H1 (cell line): ENCODE results near the gene CCL22. TPM values are rescaled to one million over a fixed set of nuclear protein-coding genes. Genes with fewer than 3 reads are reported as not detected.

ENCODE experiments used
- CTCF ChIA-PET: fragments of 300-600 bp; sonication (Branson Sonifier 250); formaldehyde crosslinking; loops from one replicate; lab custom pipeline; 2021; ENCODE audit not compliant: partially characterized antibody; lab: Charles Lee
- POLR2A ChIA-PET: fragments of 300-600 bp; sonication (Branson Sonifier 250); formaldehyde crosslinking; loops from one replicate; lab custom pipeline; 2021; ENCODE audit warnings: inconsistent platforms; ENCODE audit not compliant: partially characterized antibody; lab: Charles Lee
- DNase-seq, 2 experiments: peaks; one replicate each; pipeline versions ENCODE4 v3.0.0 to v3.0.0-alpha.2; 2010 to 2022; ENCODE audit warnings: low spot score in 2 of 2, low read depth in 1 of 2, mixed read lengths in 1 of 2
- FAIRE-seq: peaks from 2 replicates; lab custom pipeline; 2011; peaks lifted over from hg19 to GRCh38; lab: Jason Lieb, UNC
- H2AFZ ChIP-seq: 2 replicates; pipeline ENCODE4 v1.8.1; 2012; ENCODE audit warnings: low read length, inconsistent platforms
- H2AK5ac ChIP-seq: 2 replicates; pipeline ENCODE4 v1.6.1; 2013; ENCODE audit warnings: low read depth, low read length
- H2BK120ac ChIP-seq: replicated peaks from 2 replicates; pipeline ENCODE3; 2013; ENCODE audit warnings: low read depth, low read length, inconsistent platforms
- H2BK12ac ChIP-seq: 2 replicates; pipeline ENCODE4 v1.6.1; 2013; ENCODE audit warnings: low read depth, low read length
- H2BK15ac ChIP-seq: 2 replicates; pipeline ENCODE4 v1.6.1; 2013; ENCODE audit warnings: low read length
- H2BK20ac ChIP-seq: 2 replicates; pipeline ENCODE4 v1.6.1; 2013; ENCODE audit warnings: low read length
- H2BK5ac ChIP-seq: 2 replicates; pipeline ENCODE4 v1.6.1; 2013; ENCODE audit warnings: low read depth, low read length
- H3K14ac ChIP-seq: 2 replicates; pipeline ENCODE4 v1.6.1; 2013; ENCODE audit warnings: inconsistent platforms; ENCODE audit not compliant: insufficient read length
- H3K18ac ChIP-seq: 2 replicates; pipeline ENCODE4 v1.6.1; 2013; ENCODE audit warnings: low read length; ENCODE audit errors: extremely low read depth
- H3K23ac ChIP-seq: 2 replicates; pipeline ENCODE4 v1.6.1; 2013; ENCODE audit warnings: inconsistent platforms; ENCODE audit not compliant: insufficient read length
- H3K23me2 ChIP-seq: 2 replicates; pipeline ENCODE4 v1.6.1; 2013; ENCODE audit warnings: low read depth, low read length
- H3K27ac ChIP-seq: 2 replicates; pipeline ENCODE4 v1.6.1; 2011; ENCODE audit warnings: low read depth, low read length, inconsistent platforms
- H3K27me3 ChIP-seq, 4 experiments: replicated peaks in 1 of 4; 1 replicate in 1 of 4; 2 replicates in 3 of 4; pipeline versions ENCODE4 v1.6.1 to v1.8.1; 2011 to 2013; ENCODE audit warnings: low read length in 3 of 4, mild to moderate bottlenecking in 3 of 4, inconsistent platforms in 2 of 4, mixed read lengths in 2 of 4, moderate library complexity in 1 of 4; ENCODE audit not compliant: control insufficient read depth in 3 of 4, insufficient read depth in 3 of 4; ENCODE audit errors: extremely low read depth in 1 of 4
- H3K36me3 ChIP-seq, 4 experiments: 2 replicates each; pipeline versions ENCODE4 v1.6.1 to v1.8.1; 2011 to 2013; ENCODE audit warnings: mild to moderate bottlenecking in 4 of 4, low read length in 3 of 4, moderate library complexity in 2 of 4, control low read depth in 1 of 4, inconsistent platforms in 1 of 4; ENCODE audit not compliant: insufficient read depth in 4 of 4, control insufficient read depth in 2 of 4
- H3K4ac ChIP-seq: replicated peaks from 2 replicates; pipeline ENCODE3; 2013; ENCODE audit warnings: low read length, low read depth, mixed read lengths, inconsistent platforms; ENCODE audit not compliant: insufficient read length
- H3K4me1 ChIP-seq, 4 experiments: replicated peaks in 1 of 4; 1 replicate in 1 of 4; 2 replicates in 3 of 4; pipeline versions ENCODE4 v1.6.1 to v1.8.1; 2011 to 2013; ENCODE audit warnings: low read length in 3 of 4, inconsistent platforms in 2 of 4, mixed read lengths in 1 of 4; ENCODE audit not compliant: insufficient read depth in 4 of 4, control insufficient read depth in 3 of 4
- H3K4me2 ChIP-seq, 2 experiments: 2 replicates each; pipeline versions ENCODE4 v1.6.1 to v1.8.1; 2011 to 2013; ENCODE audit warnings: low read depth in 2 of 2, low read length in 2 of 2, control low read depth in 1 of 2, inconsistent platforms in 1 of 2, mild to moderate bottlenecking in 1 of 2; ENCODE audit not compliant: insufficient read depth in 1 of 2
- H3K4me3 ChIP-seq, 4 experiments: fragments of 200-600, 300-600 bp in 1 of 4; sonication (generic), shearing (Covaris generic), sonication (Bioruptor Twin) in 1 of 4; 2 replicates each; pipeline versions ENCODE4 v1.5.1 to v1.8.1; 2011 to 2016; ENCODE audit warnings: low read length in 4 of 4, low read depth in 3 of 4, control low read depth in 2 of 4, inconsistent platforms in 2 of 4, mild to moderate bottlenecking in 2 of 4, mixed read lengths in 1 of 4, moderate library complexity in 1 of 4; ENCODE audit not compliant: insufficient read depth in 2 of 4; ENCODE audit errors: extremely low read depth in 1 of 4
- H3K56ac ChIP-seq: replicated peaks from 2 replicates; pipeline ENCODE3; 2013; ENCODE audit warnings: low read depth, mild to moderate bottlenecking, mixed read lengths, low read length, inconsistent platforms; ENCODE audit not compliant: insufficient read length
- H3K79me1 ChIP-seq: 2 replicates; pipeline ENCODE4 v1.6.1; 2013; ENCODE audit warnings: low read depth, low read length, control low read depth
- H3K79me2 ChIP-seq, 2 experiments: 2 replicates each; pipeline versions ENCODE4 v1.6.1 to v1.8.1; 2012 to 2013; ENCODE audit warnings: low read length in 2 of 2, mild to moderate bottlenecking in 2 of 2, inconsistent platforms in 1 of 2; ENCODE audit not compliant: insufficient read depth in 2 of 2, control insufficient read depth in 1 of 2
- H3K9ac ChIP-seq, 4 experiments: replicated peaks in 1 of 4; 1 replicate in 1 of 4; 2 replicates in 3 of 4; pipeline versions ENCODE4 v1.6.1 to v1.8.1; 2011 to 2013; ENCODE audit warnings: low read depth in 3 of 4, low read length in 3 of 4, control low read depth in 2 of 4, mild to moderate bottlenecking in 2 of 4, moderate library complexity in 2 of 4, inconsistent platforms in 1 of 4; ENCODE audit errors: extremely low read depth in 1 of 4
- H3K9me3 ChIP-seq, 2 experiments: 2 replicates each; pipeline versions ENCODE4 v1.6.1 to v1.8.1; 2012 to 2013; ENCODE audit warnings: mild to moderate bottlenecking in 2 of 2, moderate library complexity in 2 of 2, control low read depth in 1 of 2, inconsistent platforms in 1 of 2, low read depth in 1 of 2, low read length in 1 of 2, mixed read lengths in 1 of 2; ENCODE audit not compliant: insufficient read depth in 2 of 2
- H4K20me1 ChIP-seq, 2 experiments: replicated peaks in 1 of 2; 2 replicates each; pipeline versions ENCODE3 to v1.8.1; 2011 to 2013; ENCODE audit warnings: inconsistent platforms in 2 of 2, low read length in 2 of 2, mild to moderate bottlenecking in 1 of 2; ENCODE audit not compliant: insufficient read depth in 2 of 2, control insufficient read depth in 1 of 2
- H4K5ac ChIP-seq: 2 replicates; pipeline ENCODE4 v1.6.1; 2013; ENCODE audit warnings: low read length, low read depth, mixed read lengths, inconsistent platforms; ENCODE audit not compliant: insufficient read length
- H4K8ac ChIP-seq: 2 replicates; pipeline ENCODE4 v1.8.0; 2013; ENCODE audit warnings: mild to moderate bottlenecking, moderate library complexity, low read length, inconsistent platforms; ENCODE audit not compliant: insufficient read depth; ENCODE audit errors: extremely low read depth
- H4K91ac ChIP-seq: replicated peaks from 2 replicates; pipeline ENCODE3; 2013; ENCODE audit warnings: low read length, mixed read lengths, inconsistent platforms; ENCODE audit not compliant: insufficient read length
- CBX5 ChIP-seq: fragments of 300-800, 300-1000 bp; sonication (generic); IDR thresholded peaks from 2 replicates; pipeline ENCODE4 v1.7.1; 2016; ENCODE audit warnings: antibody characterized with exemption, low read length, low read depth
- CHD1 ChIP-seq: IDR thresholded peaks from 2 replicates; pipeline ENCODE4 v1.6.1; 2012; ENCODE audit warnings: low read depth, low read length, improper control_type of control experiment
- CHD2 ChIP-seq: IDR thresholded peaks from 2 replicates; pipeline ENCODE4 v1.6.1; 2012; ENCODE audit warnings: low read length, improper control_type of control experiment
- CREB1 ChIP-seq: IDR thresholded peaks from 2 replicates; pipeline ENCODE4 v1.6.1; 2012; ENCODE audit warnings: inconsistent platforms
- CTBP2 ChIP-seq: IDR thresholded peaks from 2 replicates; pipeline ENCODE4 v1.7.0; 2011; ENCODE audit warnings: borderline replicate concordance, mild to moderate bottlenecking, moderate library complexity, mixed read lengths, low read length; ENCODE audit not compliant: insufficient read depth, insufficient read length
- EP300 ChIP-seq, 2 experiments: IDR thresholded peaks; 1 replicate in 1 of 2; 2 replicates in 1 of 2; pipeline ENCODE4 v1.6.1; 2011 to 2012; ENCODE audit warnings: low read depth in 2 of 2, low read length in 2 of 2, mild to moderate bottlenecking in 2 of 2, borderline replicate concordance in 1 of 2, inconsistent platforms in 1 of 2, moderate library complexity in 1 of 2
- NANOG ChIP-seq: IDR thresholded peaks from 2 replicates; pipeline ENCODE4 v1.6.1; 2011; ENCODE audit warnings: low read length, low read depth, mild to moderate bottlenecking, inconsistent platforms; ENCODE audit not compliant: insufficient read depth, poor library complexity, severe bottlenecking
- PHF8 ChIP-seq: fragments of 200-600 bp; sonication (generic); conservative IDR thresholded peaks from 2 replicates; pipeline ENCODE4 v1.7.1; 2012; ENCODE audit warnings: low read depth, mild to moderate bottlenecking, inconsistent platforms, low read length, moderate library complexity
- SIRT6 ChIP-seq: IDR thresholded peaks from one replicate; pipeline ENCODE4 v1.7.1; 2012; ENCODE audit warnings: low read length, inconsistent platforms
- TEAD4 ChIP-seq: IDR thresholded peaks from 2 replicates; pipeline ENCODE4 v1.6.1; 2012; ENCODE audit warnings: low read depth, low read length, inconsistent platforms, mixed read lengths
- WGBS, 2 experiments: shearing (Covaris generic) in 1 of 2; methylation state at CpG; one replicate each; pipeline versions ENCODE4 v1.1.6 to v1.1.7; 2013 to 2015; ENCODE audit warnings: low lambda C conversion rate in 2 of 2, mixed read lengths in 2 of 2, inconsistent platforms in 1 of 2, low coverage in 1 of 2, missing lambda C conversion rate in 1 of 2; ENCODE audit not compliant: insufficient replicate concordance in 2 of 2, insufficient coverage in 1 of 2, insufficient read length in 1 of 2; ENCODE audit errors: extremely low coverage in 1 of 2, missing lambda C conversion rate in 1 of 2; 5-methylcytosine and 5-hydroxymethylcytosine counted together
- polyA plus RNA-seq, 7 experiments: library from polyadenylated mRNA; depleted of rRNA in 3 of 7; stranded (reverse) in 5 of 7; unstranded in 2 of 7; fragments of >200 nt in 5 of 7; fragments of 200-250 nt in 2 of 7; gene quantifications; 1 replicate in 5 of 7; 2 replicates in 1 of 7; 4 replicates in 1 of 7; pipeline versions ENCODE4 v1.2.1 to v1.2.3, GENCODE V29; 2011 to 2013; ENCODE audit warnings: missing spikeins in 2 of 7, mixed read lengths in 2 of 7
- total RNA-seq: library from RNA; stranded (reverse); fragmentation: NEBNext Ultra II Directional; extraction: Animal tissue kit (Norgen Biotek cat#: 25700); gene quantifications from 2 replicates; pipeline ENCODE4 v1.2.1, GENCODE V29; 2021

Gene CCL22
- total and polyA plus RNA-seq, 2 of the 8 experiments (the other 6 are each of a cell fraction or from before 2014, with no cell fraction given) = not detected

DNA sequence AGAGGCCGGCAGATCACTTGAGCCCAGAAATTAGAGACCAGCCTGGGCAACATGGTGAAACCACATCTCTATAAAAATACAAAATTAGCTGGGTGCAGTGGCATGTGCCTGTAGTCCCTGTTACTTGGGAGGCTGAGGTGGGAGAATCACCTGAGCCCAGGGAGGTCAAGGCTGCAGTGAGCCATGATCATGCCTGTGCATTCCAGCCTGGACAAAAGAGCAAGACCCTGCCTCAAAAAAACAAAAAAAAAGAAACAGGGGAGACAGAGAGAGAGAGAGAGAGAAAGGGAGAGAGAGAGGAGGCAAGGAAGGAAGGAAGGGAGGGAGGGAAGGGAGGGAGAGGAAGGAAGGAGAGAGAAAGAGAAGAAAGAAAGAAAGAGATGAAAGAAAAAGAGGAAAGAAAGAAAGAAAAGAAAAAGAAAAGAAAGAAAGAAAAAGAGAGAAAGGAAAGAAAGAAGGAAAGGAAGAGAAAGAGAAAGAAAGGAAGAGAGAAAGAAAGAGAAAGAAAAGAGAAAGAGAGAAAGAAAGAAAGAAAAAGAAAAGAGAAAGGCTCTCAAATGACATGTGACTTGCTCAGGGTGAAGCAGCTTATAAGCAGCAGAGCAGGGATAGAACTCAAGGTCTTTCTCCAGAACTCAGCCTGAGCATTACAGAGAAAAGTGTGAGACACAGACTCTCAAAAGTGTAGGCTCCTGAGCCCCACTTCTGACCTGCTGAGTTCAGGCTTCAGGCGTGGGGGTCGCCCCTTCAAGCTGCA lies 29.2 kb downstream of the CCL22 start:
- H3K9me3 ChIP-seq = no peaks in the 10 kb centered on the region
- H3K27me3 ChIP-seq = no peaks in the 10 kb centered on the region; a peak in 1 of 7 replicates
- 72% methylated on average over 3 of the region's 3 CpGs; no CpG with 5 or more reads in 1 of the 2 experiments for WGBS, 2 experiments
- H2BK12ac ChIP-seq = no peak overlapping the region
- H3K79me2 ChIP-seq = no peaks in the 10 kb centered on the region
- no peak overlapping the region for H3K27ac ChIP-seq
- H4K91ac ChIP-seq = no peak overlapping the region
- POLR2A ChIA-PET = interaction anchor here (1.5 kb wide), 1 partner anchor 10 kb away, joined by 5 read pairs; no protein-coding TSS in a partner anchor
- no peak overlapping the region for H3K14ac ChIP-seq
- DNase-seq = no peak
- peaks cover 0 to 8% of the 10 kb centered on the region in 2 experiments for H4K20me1 ChIP-seq
- H3K4me1 ChIP-seq = peaks cover 0 to 2% (median 1%) of the 10 kb centered on the region in 4 experiments; a peak in 1 of 7 replicates
- no peaks in the 10 kb centered on the region for H3K36me3 ChIP-seq
- no peak overlapping the region; the same call in 1 of the 2 replicates for H4K8ac ChIP-seq
- no peak overlapping the region for H2BK15ac ChIP-seq
- H2AFZ ChIP-seq = no peak overlapping the region
- H3K9ac ChIP-seq = no peak overlapping the region
- H3K4ac ChIP-seq = no peak overlapping the region
- CTCF ChIA-PET = interaction anchor here (0.8 to 2.4 kb wide), 6 partner anchors 11 to 304 kb away, joined by 3 to 15 read pairs (median 4); no protein-coding TSS in a partner anchor
- H2BK5ac ChIP-seq = no peak overlapping the region
- TF ChIP-seq SIRT6 = no peak
- no peak for TF ChIP-seq CTBP2
- TF ChIP-seq EP300 (IDR thresholded peaks at IDR 0.05; ENCODE audit: borderline replicate concordance in 1 of 2, low read depth in 2 of 2, low read length in 2 of 2) = no peak
- TF ChIP-seq CHD2 = no peak
- TF ChIP-seq NANOG = no peak
- no peak for TF ChIP-seq TEAD4
- TF ChIP-seq PHF8 = no peak
- TF ChIP-seq CHD1 = no peak
- no peak for TF ChIP-seq CBX5
- no peak for TF ChIP-seq CREB1
- TF ChIP-seq, all 59 proteins: peak for 0
- Histone ChIP-seq H2BK120ac (no peak overlapping the region), H2BK20ac (no peak overlapping the region), H4K5ac (no peak overlapping the region), H2AK5ac (no peak overlapping the region), H3K18ac (no peak overlapping the region), H3K79me1 (no peaks in the 10 kb centered on the region), H3K56ac (no peak overlapping the region), H3K4me2 (no peak overlapping the region), H3K23ac (no peak overlapping the region), H3K23me2 (peaks cover 6% of the 10 kb centered on the region), H3K4me3 (no peak overlapping the region)
- FAIRE-seq = no peak
